Activated CD8-positive, alpha-beta memory T cell treated with anti-CD3 and anti-CD28 coated beads, Interleukin-2, amount 10 ng/mL, durations not matched to agents 7 days and 5 days (primary cell): ENCODE data around the gene PNPT1. TPM values are rescaled to one million over a fixed set of nuclear protein-coding genes. Genes with fewer than 3 reads are reported as not detected.
"Not testable (repeated sequence)": the region's sequence is repeated elsewhere in the genome, so short reads cannot be mapped to it uniquely, and the experiment has no call there.

Experiments
- ATAC-seq: fragments of 150-1000 bp; cut with Tn5 transposase; one replicate; pipeline ENCODE4 v1.10.0; 2021; ENCODE audit warnings: moderate library complexity
- CTCF ChIA-PET: fragments of 350-600 bp; sonication (Branson Sonifier 250); formaldehyde crosslinking; loops from one replicate; lab custom pipeline; 2021; ENCODE audit warnings: antibody characterized with exemption; lab: Charles Lee
- DNase-seq: peaks from one replicate; pipeline ENCODE4 v3.0.0-alpha.2; 2020
- H3K27ac Mint-ChIP-seq: one replicate; pipeline ENCODE4 v1.8.0; 2021; ENCODE audit warnings: mild to moderate bottlenecking, mixed read lengths
- H3K27me3 Mint-ChIP-seq: one replicate; pipeline ENCODE4 v1.8.0; 2021; ENCODE audit warnings: mixed read lengths
- H3K36me3 Mint-ChIP-seq: one replicate; pipeline ENCODE4 v1.8.0; 2021; ENCODE audit warnings: mild to moderate bottlenecking, mixed read lengths
- H3K4me1 Mint-ChIP-seq: one replicate; pipeline ENCODE4 v1.8.0; 2021; ENCODE audit warnings: mixed read lengths
- H3K4me3 Mint-ChIP-seq: one replicate; pipeline ENCODE4 v1.8.0; 2021; ENCODE audit warnings: mild to moderate bottlenecking, moderate library complexity, mixed read lengths
- H3K9me3 Mint-ChIP-seq: one replicate; pipeline ENCODE4 v1.8.0; 2022; ENCODE audit warnings: low read depth, mixed read lengths
- total RNA-seq, 2 experiments: library from RNA; stranded (reverse); gene quantifications; one replicate each; pipeline ENCODE4 v1.2.3, GENCODE V29; 2021

The PNPT1 gene
- 10 to 100 TPM; 67.6 to 73.9 TPM for total RNA-seq

- Mint-ChIP-seq H3K36me3 (peaks cover 28% of the 10 kb centered on the region), H3K9me3 (no peaks in the 10 kb centered on the region), H3K27me3 (peaks cover 4% of the 10 kb centered on the region), H3K4me3 (peak within 1 kb of the TSS; percentile 96), H3K4me1 (peaks cover 46% of the 10 kb centered on the region), H3K27ac (peak within 1 kb of the TSS; percentile 99)
- CTCF ChIA-PET = no interaction called here
- DNase-seq = peak; percentile 97
- ATAC-seq = peak; percentile 100
Measured at GRCh38 chr2:55693181-55694125, at the start of gene PNPT1. Gene PNPT1 (minus strand): TSS chr2:55693844. CDS start chr2:55693823, 21 bp downstream.

- Mint-ChIP-seq H3K27ac (no peak overlapping the region), H3K36me3 (no peaks in the 10 kb centered on the region), H3K27me3 (peaks cover 2% of the 10 kb centered on the region), H3K4me3 (no peak overlapping the region), H3K4me1 (no peaks in the 10 kb centered on the region), H3K9me3 (no peaks in the 10 kb centered on the region)
- no peak for DNase-seq
- CTCF ChIA-PET = no interaction called here
- ATAC-seq = no peak
Measured at GRCh38 chr2:55742996-55743395, 49.4 kb upstream of the PNPT1 start.

- CTCF ChIA-PET, DNase-seq, H3K36me3 Mint-ChIP-seq, H3K4me1 Mint-ChIP-seq, ATAC-seq, H3K27ac Mint-ChIP-seq, H3K9me3 Mint-ChIP-seq, H3K4me3 Mint-ChIP-seq, H3K27me3 Mint-ChIP-seq: not testable (repeated sequence)
Measured at GRCh38 chr2:55736019-55736536, 42.4 kb upstream of the PNPT1 start.

GRCh38 chr2:55734726-55735125, 41.1 kb upstream of the PNPT1 start:
- Mint-ChIP-seq H3K36me3 (no peaks in the 10 kb centered on the region), H3K4me3 (no peak overlapping the region), H3K27me3 (no peaks in the 10 kb centered on the region), H3K27ac (no peak overlapping the region), H3K9me3 (no peaks in the 10 kb centered on the region), H3K4me1 (no peaks in the 10 kb centered on the region)
- DNase-seq (no peak), ATAC-seq (no peak)
- CTCF ChIA-PET = no interaction called here

- no peaks in the 10 kb centered on the region for H3K36me3 Mint-ChIP-seq
- H3K9me3 Mint-ChIP-seq = no peaks in the 10 kb centered on the region
- H3K27ac Mint-ChIP-seq = no peak overlapping the region
- no peak for DNase-seq
- H3K27me3 Mint-ChIP-seq = no peaks in the 10 kb centered on the region
- CTCF ChIA-PET = interaction anchor here (1.5 kb wide), 1 partner anchor 450 kb away, joined by 3 read pairs; the partner anchor contains the start of gene CCDC85A
- ATAC-seq = no peak
- H3K4me3 Mint-ChIP-seq = no peak overlapping the region
- no peaks in the 10 kb centered on the region for H3K4me1 Mint-ChIP-seq
Measured at GRCh38 chr2:55733335-55733734, 39.7 kb upstream of the PNPT1 start.

- H3K27ac Mint-ChIP-seq = no peak overlapping the region
- ATAC-seq (no peak), DNase-seq (no peak)
- no peaks in the 10 kb centered on the region for H3K27me3 Mint-ChIP-seq
- no peak overlapping the region for H3K4me3 Mint-ChIP-seq
- no peaks in the 10 kb centered on the region for H3K9me3 Mint-ChIP-seq
- CTCF ChIA-PET = interaction anchor here (1.3 to 1.5 kb wide), 2 partner anchors 20 to 451 kb away, joined by 3 to 4 read pairs; partner anchors contain the start of gene CCDC85A
- no peaks in the 10 kb centered on the region for H3K36me3 Mint-ChIP-seq
- H3K4me1 Mint-ChIP-seq = no peaks in the 10 kb centered on the region
Measured at GRCh38 chr2:55732854-55733253, 39.2 kb upstream of the PNPT1 start.

GRCh38 chr2:55729136-55729685, 35.6 kb upstream of the PNPT1 start:
- ATAC-seq (no peak), DNase-seq (no peak)
- no peaks in the 10 kb centered on the region for H3K27me3 Mint-ChIP-seq
- H3K27ac Mint-ChIP-seq = no peak overlapping the region
- CTCF ChIA-PET = no interaction called here
- no peaks in the 10 kb centered on the region for H3K9me3 Mint-ChIP-seq
- H3K4me3 Mint-ChIP-seq = no peak overlapping the region
- H3K4me1 Mint-ChIP-seq = no peaks in the 10 kb centered on the region
- H3K36me3 Mint-ChIP-seq = no peaks in the 10 kb centered on the region

- H3K4me3 Mint-ChIP-seq = no peak overlapping the region
- DNase-seq = no peak
- peaks cover 9% of the 10 kb centered on the region for H3K27me3 Mint-ChIP-seq
- no peaks in the 10 kb centered on the region for H3K36me3 Mint-ChIP-seq
- H3K9me3 Mint-ChIP-seq = no peaks in the 10 kb centered on the region
- no peak overlapping the region for H3K27ac Mint-ChIP-seq
- no peak for ATAC-seq
- CTCF ChIA-PET = no interaction called here
- H3K4me1 Mint-ChIP-seq = peaks cover 2% of the 10 kb centered on the region
Measured at GRCh38 chr2:55721596-55722215, 28.1 kb upstream of the PNPT1 start.

GRCh38 chr2:55720417-55720816, 26.8 kb upstream of the PNPT1 start:
- no peaks in the 10 kb centered on the region for H3K36me3 Mint-ChIP-seq
- H3K4me1 Mint-ChIP-seq = peaks cover 2% of the 10 kb centered on the region
- no peak overlapping the region for H3K4me3 Mint-ChIP-seq
- peaks cover 12% of the 10 kb centered on the region for H3K27me3 Mint-ChIP-seq
- CTCF ChIA-PET = interaction anchor here (1.4 kb wide), 1 partner anchor 12 kb away, joined by 5 read pairs; no protein-coding TSS in a partner anchor
- ATAC-seq (no peak), DNase-seq (no peak)
- no peak overlapping the region for H3K27ac Mint-ChIP-seq
- no peaks in the 10 kb centered on the region for H3K9me3 Mint-ChIP-seq

GRCh38 chr2:55719852-55720251, 26.2 kb upstream of the PNPT1 start:
- H3K27me3 Mint-ChIP-seq = peaks cover 12% of the 10 kb centered on the region

GRCh38 chr2:55718165-55719008, 24.7 kb upstream of the PNPT1 start:
- H3K27ac Mint-ChIP-seq = no peak overlapping the region
- CTCF ChIA-PET = interaction anchor here (0.6 to 2.3 kb wide), 11 partner anchors 9 to 412 kb away, joined by 3 to 9 read pairs (median 3); no protein-coding TSS in a partner anchor
- DNase-seq = peak; percentile 65
- no peaks in the 10 kb centered on the region for H3K36me3 Mint-ChIP-seq
- peaks cover 2% of the 10 kb centered on the region for H3K4me1 Mint-ChIP-seq
- H3K27me3 Mint-ChIP-seq = peaks cover 11% of the 10 kb centered on the region
- ATAC-seq = peak; percentile 45
- no peaks in the 10 kb centered on the region for H3K9me3 Mint-ChIP-seq
- no peak overlapping the region for H3K4me3 Mint-ChIP-seq

More at GRCh38 chr2:55719852-55720251, 26.2 kb upstream of the PNPT1 start:
- no peak for ATAC-seq
- CTCF ChIA-PET = interaction anchor here (1.4 kb wide), 1 partner anchor 11 kb away, joined by 5 read pairs; no protein-coding TSS in a partner anchor
- Mint-ChIP-seq H3K9me3 (no peaks in the 10 kb centered on the region), H3K27ac (no peak overlapping the region), H3K4me3 (no peak overlapping the region), H3K4me1 (peaks cover 2% of the 10 kb centered on the region), H3K36me3 (no peaks in the 10 kb centered on the region)
- no peak for DNase-seq

- peaks cover 3% of the 10 kb centered on the region for H3K9me3 Mint-ChIP-seq
- CTCF ChIA-PET = no interaction called here
- peaks cover 5% of the 10 kb centered on the region for H3K4me1 Mint-ChIP-seq
Measured at GRCh38 chr2:55715626-55716025, 22.0 kb upstream of the PNPT1 start.

More at GRCh38 chr2:55715626-55716025, 22.0 kb upstream of the PNPT1 start:
- Mint-ChIP-seq H3K27me3 (peaks cover 15% of the 10 kb centered on the region), H3K27ac (no peak overlapping the region), H3K36me3 (peaks cover 3% of the 10 kb centered on the region), H3K4me3 (no peak overlapping the region)
- no peak for DNase-seq
- ATAC-seq = no peak
